ENCODE data around the gene GPR3. TPM values are rescaled to one million over a fixed set of nuclear protein-coding genes. Genes with fewer than 3 reads are reported as not detected.

Gene GPR3
- total RNA-seq, 2 experiments from 2014 or later, result 0.21 TPM; not detected in 1

GRCh38 chr1:27410709-27411108 is 18.3 kb downstream of the GPR3 start:
- no peak for DNase-seq
- Mint-ChIP-seq H3K36me3 (ENCODE audit: low read depth) (peaks cover 68% of the 10 kb centered on the region), H3K4me3 (no peak overlapping the region), H3K9me3 (no peaks in the 10 kb centered on the region), H3K27ac (no peak overlapping the region), H3K4me1 (no peaks in the 10 kb centered on the region), H3K27me3 (no peaks in the 10 kb centered on the region)
- CTCF ChIA-PET, result interaction anchor here (0.6 to 4.2 kb wide), 3 partner anchors 11 to 110 kb away, joined by 3 to 15 read pairs (median 4); no protein-coding TSS in a partner anchor
- POLR2A ChIA-PET, result no interaction called here

- Mint-ChIP-seq H3K4me3 (no peak overlapping the region), H3K9me3 (no peaks in the 10 kb centered on the region), H3K27me3 (no peaks in the 10 kb centered on the region), H3K4me1 (peaks cover 11% of the 10 kb centered on the region), H3K36me3 (ENCODE audit: low read depth) (peaks cover 78% of the 10 kb centered on the region), H3K27ac (no peak overlapping the region)
- DNase-seq, result no peak
- POLR2A ChIA-PET, result no interaction called here
- CTCF ChIA-PET, result interaction anchor here (1.5 to 4.6 kb wide), 3 partner anchors 9 to 26 kb away, joined by 3 to 28 read pairs (median 15); no protein-coding TSS in a partner anchor
Observed at GRCh38 chr1:27412502-27412901, 20.1 kb downstream of the GPR3 start.

DNA sequence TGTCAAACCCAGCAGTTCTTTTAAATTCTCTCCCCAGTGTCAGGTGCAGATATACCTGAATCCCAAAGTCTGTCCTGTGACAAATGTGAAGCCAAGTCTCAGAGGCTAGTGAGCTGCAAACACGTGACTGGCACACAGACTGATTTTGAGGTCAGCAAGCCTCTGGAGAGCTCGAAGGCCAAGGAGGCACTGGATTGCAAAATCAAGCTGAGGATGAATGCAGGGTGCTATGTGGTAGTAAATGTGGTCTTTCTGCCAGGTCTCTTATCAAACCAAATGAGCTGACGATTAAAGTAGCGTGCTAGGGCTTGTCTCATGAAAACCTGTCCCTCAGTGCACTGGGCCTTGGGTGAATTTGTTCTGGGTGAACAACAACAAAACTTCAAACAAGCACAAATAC is 20.6 kb downstream of the GPR3 start:
- Mint-ChIP-seq H3K4me1 (peaks cover 12% of the 10 kb centered on the region), H3K27ac (no peak overlapping the region), H3K36me3 (ENCODE audit: low read depth) (peaks cover 80% of the 10 kb centered on the region), H3K27me3 (no peaks in the 10 kb centered on the region), H3K4me3 (no peak overlapping the region), H3K9me3 (no peaks in the 10 kb centered on the region)
- CTCF ChIA-PET, result interaction anchor here (4.2 to 4.6 kb wide), 2 partner anchors 9 to 18 kb away, joined by 15 to 28 read pairs; no protein-coding TSS in a partner anchor
- POLR2A ChIA-PET, result no interaction called here
- DNase-seq, result no peak

DNA sequence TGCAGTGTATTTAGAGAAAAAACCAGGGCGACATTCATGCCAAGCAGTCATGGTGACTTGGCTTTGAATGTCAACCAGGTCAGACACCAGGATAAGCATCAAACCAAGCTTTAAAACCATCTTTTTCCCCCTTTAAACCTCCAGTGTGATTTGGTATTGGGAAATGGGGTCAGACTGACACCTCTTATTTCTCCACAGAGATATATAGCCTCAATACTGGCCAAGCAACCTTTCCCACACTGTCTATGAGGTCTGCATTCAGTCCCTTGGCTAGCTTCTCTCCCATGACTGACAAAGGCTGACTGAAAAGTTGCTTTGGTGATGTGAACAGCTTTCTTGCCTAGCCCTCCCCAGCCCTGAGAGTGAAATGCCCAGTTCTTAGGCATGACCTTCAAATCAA is 21.7 kb downstream of the GPR3 start:
- Mint-ChIP-seq H3K4me1 (peaks cover 22% of the 10 kb centered on the region), H3K27me3 (no peaks in the 10 kb centered on the region), H3K36me3 (ENCODE audit: low read depth) (peaks cover 81% of the 10 kb centered on the region), H3K27ac (no peak overlapping the region), H3K9me3 (no peaks in the 10 kb centered on the region), H3K4me3 (no peak overlapping the region)
- no peak for DNase-seq
- POLR2A ChIA-PET, result no interaction called here
- CTCF ChIA-PET, result interaction anchor here (0.5 to 4.6 kb wide), 5 partner anchors 10 to 260 kb away, joined by 3 to 28 read pairs (median 3); no protein-coding TSS in a partner anchor

- Mint-ChIP-seq H3K27me3 (no peaks in the 10 kb centered on the region), H3K36me3 (ENCODE audit: low read depth) (peaks cover 63% of the 10 kb centered on the region), H3K27ac (no peak overlapping the region), H3K4me3 (no peak overlapping the region), H3K4me1 (peaks cover 31% of the 10 kb centered on the region), H3K9me3 (no peaks in the 10 kb centered on the region)
- DNase-seq, result peak; percentile 72
- ChIA-PET POLR2A (no interaction called here), CTCF (interaction anchor here (0.6 to 4.6 kb wide), 16 partner anchors 8 to 253 kb away, joined by 3 to 28 read pairs (median 4); no protein-coding TSS in a partner anchor)
Observed at GRCh38 chr1:27416387-27417111, 24.1 kb downstream of the GPR3 start.

GRCh38 chr1:27417713-27418112 is 25.3 kb downstream of the GPR3 start:
- Mint-ChIP-seq H3K9me3 (no peaks in the 10 kb centered on the region), H3K36me3 (ENCODE audit: low read depth) (peaks cover 62% of the 10 kb centered on the region), H3K27me3 (no peaks in the 10 kb centered on the region), H3K4me3 (no peak overlapping the region), H3K27ac (no peak overlapping the region), H3K4me1 (peaks cover 39% of the 10 kb centered on the region)
- ChIA-PET CTCF (interaction anchor here (0.8 kb wide), 1 partner anchor 12 kb away, joined by 4 read pairs; no protein-coding TSS in a partner anchor), POLR2A (no interaction called here)
- no peak for DNase-seq

GRCh38 chr1:27418326-27419185 is 26.1 kb downstream of the GPR3 start:
- CTCF ChIA-PET, result interaction anchor here (0.6 to 1.0 kb wide), 3 partner anchors 11 to 221 kb away, joined by 3 to 4 read pairs (median 3); no protein-coding TSS in a partner anchor
- POLR2A ChIA-PET, result no interaction called here
- Mint-ChIP-seq H3K27me3 (no peaks in the 10 kb centered on the region), H3K4me1 (peaks cover 41% of the 10 kb centered on the region), H3K36me3 (ENCODE audit: low read depth) (peaks cover 53% of the 10 kb centered on the region), H3K9me3 (no peaks in the 10 kb centered on the region), H3K27ac (peak overlapping the region; percentile 62), H3K4me3 (no peak overlapping the region)
- DNase-seq, result no peak

- no peak overlapping the region for H3K4me3 Mint-ChIP-seq
- H3K27ac Mint-ChIP-seq, result no peak overlapping the region
- no peaks in the 10 kb centered on the region for H3K27me3 Mint-ChIP-seq
- no peaks in the 10 kb centered on the region for H3K9me3 Mint-ChIP-seq
- CTCF ChIA-PET, result interaction anchor here (2.3 to 3.9 kb wide), 2 partner anchors 15 to 29 kb away, joined by 6 to 14 read pairs; no protein-coding TSS in a partner anchor
- H3K4me1 Mint-ChIP-seq, result peaks cover 53% of the 10 kb centered on the region
- H3K36me3 Mint-ChIP-seq (ENCODE audit: low read depth), result peaks cover 43% of the 10 kb centered on the region
- POLR2A ChIA-PET, result interaction anchor here (1.0 kb wide), 1 partner anchor 21 kb away, joined by 3 read pairs; no protein-coding TSS in a partner anchor
- no peak for DNase-seq
Observed at GRCh38 chr1:27423709-27424108, 31.3 kb downstream of the GPR3 start.

- peaks cover 67% of the 10 kb centered on the region for H3K4me1 Mint-ChIP-seq
Observed at GRCh38 chr1:27427329-27427728, 34.9 kb downstream of the GPR3 start.

GRCh38 chr1:27427816-27428315 is 35.4 kb downstream of the GPR3 start:
- CTCF ChIA-PET, result interaction anchor here (0.6 to 1.6 kb wide), 8 partner anchors 12 to 273 kb away, joined by 3 to 7 read pairs (median 4); partner anchors contain the start of gene SLC9A1
- peak overlapping the region; percentile 74 for H3K4me3 Mint-ChIP-seq

More at GRCh38 chr1:27427329-27427728, 34.9 kb downstream of the GPR3 start:
- peaks cover 41% of the 10 kb centered on the region for H3K36me3 Mint-ChIP-seq (ENCODE audit: low read depth)
- H3K4me3 Mint-ChIP-seq, result no peak overlapping the region
- no peak for DNase-seq
- no peaks in the 10 kb centered on the region for H3K27me3 Mint-ChIP-seq
- H3K27ac Mint-ChIP-seq, result peak overlapping the region; percentile 9
- POLR2A ChIA-PET, result no interaction called here
- no peaks in the 10 kb centered on the region for H3K9me3 Mint-ChIP-seq
- CTCF ChIA-PET, result interaction anchor here (0.6 to 1.6 kb wide), 3 partner anchors 11 to 201 kb away, joined by 3 to 4 read pairs (median 3); no protein-coding TSS in a partner anchor

DNA sequence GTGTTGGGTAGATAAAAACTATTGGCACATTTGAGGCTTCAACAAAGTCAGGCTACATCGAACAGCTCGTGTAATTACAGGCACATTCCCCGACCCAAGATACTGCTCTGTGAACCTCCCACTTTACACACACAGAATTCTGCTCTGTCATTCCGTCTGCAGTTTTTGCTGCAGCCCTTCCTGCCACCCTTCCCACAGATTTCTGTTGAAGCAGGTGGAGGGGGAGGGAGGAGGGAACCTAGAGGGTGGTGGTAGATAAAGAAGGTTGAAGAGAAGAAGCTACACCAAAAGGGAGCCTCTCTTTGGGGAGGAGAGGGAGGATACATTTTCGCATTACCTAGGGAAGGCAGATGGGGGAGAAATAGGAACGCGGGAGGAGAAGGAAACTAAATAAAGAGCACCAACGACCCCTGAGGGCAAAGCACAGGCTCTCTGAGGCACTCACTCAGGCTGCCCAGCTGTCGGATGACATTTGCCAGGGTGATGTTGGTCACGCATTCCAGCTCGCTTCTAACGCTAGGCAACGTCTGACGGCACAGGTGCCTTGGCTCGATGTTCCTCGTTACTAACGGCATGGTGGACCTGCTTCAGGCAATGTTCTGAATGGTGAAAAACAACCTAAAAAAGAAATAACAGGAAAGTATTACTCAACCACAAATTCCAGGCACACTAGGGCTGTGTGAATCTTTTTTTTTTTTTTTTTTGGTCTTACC is 36.0 kb downstream of the GPR3 start:
- ChIA-PET CTCF (interaction anchor here (0.7 to 1.6 kb wide), 8 partner anchors 12 to 274 kb away, joined by 3 to 7 read pairs (median 4); partner anchors contain the start of genes MAP3K6 and SLC9A1), POLR2A (no interaction called here)
- DNase-seq, result no peak
- Mint-ChIP-seq H3K27me3 (no peaks in the 10 kb centered on the region), H3K36me3 (ENCODE audit: low read depth) (peaks cover 39% of the 10 kb centered on the region), H3K9me3 (no peaks in the 10 kb centered on the region), H3K4me3 (peak overlapping the region; percentile 74), H3K4me1 (peaks cover 67% of the 10 kb centered on the region), H3K27ac (peak overlapping the region; percentile 77)

More at GRCh38 chr1:27427816-27428315, 35.4 kb downstream of the GPR3 start:
- Mint-ChIP-seq H3K27me3 (no peaks in the 10 kb centered on the region), H3K27ac (peak overlapping the region; percentile 77), H3K9me3 (no peaks in the 10 kb centered on the region), H3K4me1 (peaks cover 62% of the 10 kb centered on the region), H3K36me3 (ENCODE audit: low read depth) (peaks cover 39% of the 10 kb centered on the region)
- POLR2A ChIA-PET, result no interaction called here
- DNase-seq, result no peak

- CTCF ChIA-PET, result interaction anchor here (1.2 to 1.8 kb wide), 6 partner anchors 11 to 274 kb away, joined by 3 to 7 read pairs (median 4); partner anchors contain the start of genes MAP3K6 and SLC9A1
- Mint-ChIP-seq H3K4me3 (peak overlapping the region; percentile 74), H3K27ac (peak overlapping the region; percentile 77), H3K4me1 (peaks cover 69% of the 10 kb centered on the region), H3K9me3 (no peaks in the 10 kb centered on the region), H3K36me3 (ENCODE audit: low read depth) (peaks cover 37% of the 10 kb centered on the region), H3K27me3 (no peaks in the 10 kb centered on the region)
- DNase-seq, result no peak
- POLR2A ChIA-PET, result no interaction called here
Observed at GRCh38 chr1:27429029-27429425, 36.6 kb downstream of the GPR3 start.
